Left lobe of liver (tissue), 2 donors: ENCODE data around the gene BICDL1. TPM values are rescaled to one million over a fixed set of nuclear protein-coding genes. Genes with fewer than 3 reads are reported as not detected.
"Not testable (repeated sequence)": the region's sequence is repeated elsewhere in the genome, so short reads cannot be mapped to it uniquely, and the experiment has no call there.

Experiments
- ATAC-seq: fragments of 200-7000 bp; cut with Tn5 transposase; one replicate; pipeline ENCODE4 v1.9.1; 2020; ENCODE audit warnings: mild to moderate bottlenecking, moderate library complexity
- DNase-seq: peaks from one replicate; pipeline ENCODE4 v3.0.0-alpha.2; 2020; ENCODE audit warnings: low spot score
- total RNA-seq: library from RNA; stranded (reverse); gene quantifications from one replicate; pipeline ENCODE4 v1.2.1, GENCODE V29; 2021
- donor health status: DM: no; HTN: no; CAD: no; lungs with moderate emphysema.
- donor health status: DM: no; HTN: yes; CAD: no.

BICDL1 gene
- total RNA-seq, 1 donor from 2014 or later = 9.4 TPM

DNA sequence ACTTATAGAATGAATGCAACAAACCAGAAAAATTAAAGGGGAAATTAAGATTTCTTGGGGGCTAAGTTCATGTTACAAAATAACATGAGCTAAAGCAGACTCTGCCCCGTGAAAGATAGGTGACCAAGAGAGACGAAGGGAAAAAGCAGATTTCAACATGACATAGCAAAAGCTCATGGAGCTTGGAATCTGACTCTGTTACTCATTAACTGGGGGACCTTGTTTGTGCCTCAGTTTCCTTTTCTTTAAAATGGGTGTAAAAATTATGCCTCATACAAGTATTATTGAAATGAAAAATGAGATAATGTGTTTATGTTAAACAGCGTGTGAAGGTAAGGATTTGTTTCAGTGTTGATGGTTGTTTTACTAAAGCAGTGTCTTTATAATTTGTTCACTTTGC, 11.5 kb downstream of the BICDL1 start:
- DNase-seq = no peak

DNA sequence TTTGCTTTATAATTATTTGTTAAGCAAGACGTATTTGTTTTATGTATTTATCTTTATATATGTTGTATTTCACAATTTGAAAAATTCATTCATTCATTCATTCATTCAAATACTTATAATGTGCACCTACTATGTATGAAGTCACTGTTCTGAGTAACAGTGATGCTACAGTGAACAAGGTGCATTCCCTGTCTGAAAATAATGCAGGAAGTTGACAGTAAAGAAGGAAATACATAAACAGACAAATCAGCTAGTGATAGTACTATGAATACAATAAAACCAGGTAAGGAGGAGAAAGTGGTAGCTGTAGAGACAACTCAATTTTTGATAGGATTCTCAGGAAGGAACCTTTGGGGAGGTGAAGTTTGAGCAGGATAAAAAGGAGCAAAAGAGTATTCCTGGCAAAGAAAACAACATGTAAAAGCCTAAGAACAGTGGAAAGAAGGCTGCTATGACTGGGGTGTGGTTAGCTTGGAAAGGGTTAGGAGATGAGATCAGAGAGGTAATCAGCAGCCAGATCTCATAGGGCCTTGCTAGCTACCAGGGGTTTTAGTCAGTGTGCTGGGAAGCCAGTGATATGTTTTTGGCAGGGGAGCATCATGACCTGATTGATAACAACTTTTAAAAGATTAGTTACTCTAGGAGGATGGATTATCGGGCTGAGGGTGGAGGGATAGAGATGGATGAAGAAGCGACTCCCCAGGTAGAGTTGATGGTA, 17.4 kb downstream of the BICDL1 start:
- DNase-seq (no peak), ATAC-seq (no peak)

More for the DNA sequence above, 11.5 kb downstream of the BICDL1 start:
- peak; percentile 78 for ATAC-seq

DNA sequence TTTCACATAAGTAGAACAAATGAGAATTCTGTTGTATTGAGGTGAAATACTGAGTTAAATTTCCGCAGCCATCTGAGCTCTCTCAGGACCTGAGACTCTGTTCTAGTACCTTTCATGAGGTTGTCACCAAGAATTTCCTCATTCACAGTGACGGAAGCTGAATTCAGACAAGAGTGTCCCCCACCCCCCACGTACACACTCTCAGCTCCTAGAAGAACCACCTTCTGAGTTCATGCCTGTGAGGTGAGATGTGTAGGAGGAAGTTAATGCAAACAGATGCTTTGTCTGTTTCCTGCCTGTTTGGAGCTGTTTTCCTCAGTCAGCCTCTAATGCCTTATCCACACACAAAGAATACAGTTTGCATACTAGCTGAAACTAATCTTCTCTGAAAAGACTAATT, 18.2 kb downstream of the BICDL1 start:
- DNase-seq (no peak), ATAC-seq (no peak)

DNA sequence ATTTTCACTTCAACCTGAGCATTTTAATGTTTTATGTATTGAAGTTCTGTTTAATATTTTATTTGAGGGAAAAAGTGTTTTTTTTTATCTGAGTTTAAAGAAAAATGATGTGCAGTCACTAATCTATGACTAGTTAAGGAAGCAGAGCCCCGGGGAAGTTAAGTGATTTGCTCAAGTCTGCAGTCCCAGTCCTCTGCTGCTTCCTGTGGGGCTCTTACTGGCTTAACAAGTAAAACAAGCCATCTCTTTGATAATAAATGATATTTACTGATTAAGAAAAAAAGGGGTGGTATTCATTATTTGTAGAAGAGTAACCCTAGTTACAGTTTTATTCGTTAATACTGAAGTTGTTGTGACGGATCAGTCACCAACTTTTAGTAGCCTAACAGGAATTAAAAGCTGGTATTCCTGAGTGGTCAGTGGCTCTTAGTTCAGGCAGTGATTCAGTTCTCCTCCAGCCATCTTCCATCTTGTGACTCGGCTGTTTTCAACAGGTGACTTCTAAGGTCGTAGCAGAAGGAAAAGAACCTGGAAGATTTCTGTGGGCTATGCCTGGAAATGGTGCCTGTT, 21.7 kb downstream of the BICDL1 start:
- no peak for DNase-seq

DNA sequence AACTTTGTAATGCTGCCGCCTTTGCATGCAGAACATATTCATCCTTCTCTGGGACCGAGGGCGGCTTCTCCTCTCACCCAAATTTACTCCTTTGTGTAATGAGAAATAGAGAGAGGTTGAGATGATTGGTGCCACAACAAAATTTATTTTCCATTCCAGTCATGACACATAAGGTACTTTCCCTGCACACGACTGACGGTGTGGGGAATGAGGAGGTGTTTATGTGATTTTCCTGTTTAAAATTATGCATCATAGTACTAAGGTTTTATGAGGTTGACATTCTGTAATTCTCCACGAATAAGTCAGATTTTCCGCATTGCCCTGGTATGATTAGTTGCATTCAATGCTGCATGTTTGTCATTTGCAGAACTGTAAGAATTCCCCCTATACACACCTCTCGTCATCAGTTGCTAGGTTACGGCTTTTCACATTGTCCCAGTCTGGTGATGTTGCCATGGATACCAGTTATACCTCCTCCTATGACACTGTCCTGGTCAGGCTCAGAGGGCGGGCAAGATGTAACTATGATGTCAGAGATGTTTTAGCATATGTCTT, 23.1 kb downstream of the BICDL1 start:
- no peak for DNase-seq
- no peak for ATAC-seq

More for the DNA sequence above, 21.7 kb downstream of the BICDL1 start:
- ATAC-seq = no peak

DNA sequence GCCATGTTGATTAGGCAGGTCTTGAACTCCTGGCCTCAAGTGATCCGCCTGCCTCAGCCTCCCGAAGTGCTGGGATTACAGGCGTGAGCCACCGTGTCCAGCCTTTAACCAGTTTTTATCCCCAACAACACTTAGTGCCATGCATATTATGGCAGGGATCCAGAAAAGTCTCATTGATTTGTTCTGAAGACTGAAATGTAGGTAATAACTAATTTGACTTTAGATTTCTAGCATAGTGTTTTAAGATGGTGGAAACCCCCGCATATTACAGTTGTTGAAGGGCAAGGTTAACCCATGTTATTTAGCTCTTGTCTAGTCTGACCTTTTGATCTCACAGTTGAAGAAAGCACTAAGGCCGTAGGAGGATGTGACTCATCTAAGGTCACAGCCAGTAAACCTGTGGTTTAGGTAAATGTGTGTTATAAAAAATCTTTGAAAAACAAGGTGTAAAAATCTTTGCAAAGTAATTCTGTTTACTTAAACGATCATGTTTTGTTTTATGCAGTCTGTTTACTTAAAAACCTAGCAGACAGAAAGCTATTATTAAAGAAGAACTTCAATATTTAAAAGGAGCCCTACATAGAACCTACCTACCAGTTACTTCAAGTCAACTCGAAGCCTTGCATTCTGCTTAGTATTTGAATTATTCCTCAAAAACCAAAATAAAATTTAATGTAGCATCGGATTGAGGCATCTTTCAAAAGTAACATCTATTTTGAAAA, 24.8 kb downstream of the BICDL1 start:
- DNase-seq = no peak
- no peak for ATAC-seq

DNA sequence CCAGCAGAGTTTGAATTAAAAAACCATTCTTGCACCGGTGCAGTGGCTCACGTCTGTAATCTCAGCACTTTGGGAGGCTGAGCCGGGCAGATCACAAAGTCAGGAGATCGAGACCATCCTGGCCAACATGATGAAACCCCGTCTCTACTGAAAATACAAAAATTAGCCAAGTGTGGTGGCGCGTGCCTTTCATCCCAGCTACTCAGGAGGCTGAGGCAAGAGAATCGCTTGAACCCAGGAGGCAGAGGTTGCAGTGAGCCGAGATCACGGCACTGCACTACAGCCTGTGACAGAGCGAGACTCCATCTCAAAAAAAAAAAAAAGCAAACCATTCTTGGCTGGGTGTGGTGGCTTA, 25.3 kb downstream of the BICDL1 start:
- DNase-seq, ATAC-seq: not testable (repeated sequence)

DNA sequence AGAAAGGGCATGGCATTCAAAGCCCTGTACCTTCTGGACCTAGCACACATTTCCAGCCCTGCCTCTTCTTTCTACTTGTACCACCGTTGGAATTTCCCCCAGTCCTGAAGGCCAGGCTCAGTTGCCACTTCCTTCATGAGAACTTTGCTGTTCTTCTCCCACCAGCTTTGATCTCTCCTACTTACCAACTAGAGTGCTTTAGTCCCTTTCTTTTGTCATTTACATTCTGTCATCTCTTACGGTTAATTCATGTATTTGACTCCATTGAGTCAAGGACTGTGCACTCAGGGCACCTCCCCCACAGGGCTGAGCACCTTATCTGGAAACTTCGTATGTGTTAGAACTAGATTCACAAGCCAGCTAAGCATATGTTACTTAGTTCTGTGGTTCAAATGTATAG, 26.3 kb downstream of the BICDL1 start:
- ATAC-seq (no peak), DNase-seq (no peak)

DNA sequence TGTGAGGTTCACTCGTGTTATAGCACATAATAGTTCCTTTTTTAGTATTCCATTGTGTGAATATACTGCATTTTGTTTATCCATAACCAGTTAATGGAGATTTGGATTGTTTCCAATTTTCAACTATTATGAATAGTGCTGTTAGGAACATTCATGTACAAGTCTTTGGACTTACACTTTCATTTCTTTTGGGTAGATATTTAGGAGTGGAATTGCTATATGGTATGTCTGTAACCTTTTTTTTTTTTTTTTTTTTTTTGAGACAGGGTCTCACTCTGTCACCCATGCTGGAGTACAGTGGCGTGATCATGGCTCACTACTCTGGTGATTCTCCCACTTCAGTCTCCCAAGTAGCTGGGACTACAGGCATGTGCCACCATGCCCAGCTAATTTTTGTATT, 27.2 kb downstream of the BICDL1 start:
- DNase-seq, ATAC-seq: not testable (repeated sequence)

DNA sequence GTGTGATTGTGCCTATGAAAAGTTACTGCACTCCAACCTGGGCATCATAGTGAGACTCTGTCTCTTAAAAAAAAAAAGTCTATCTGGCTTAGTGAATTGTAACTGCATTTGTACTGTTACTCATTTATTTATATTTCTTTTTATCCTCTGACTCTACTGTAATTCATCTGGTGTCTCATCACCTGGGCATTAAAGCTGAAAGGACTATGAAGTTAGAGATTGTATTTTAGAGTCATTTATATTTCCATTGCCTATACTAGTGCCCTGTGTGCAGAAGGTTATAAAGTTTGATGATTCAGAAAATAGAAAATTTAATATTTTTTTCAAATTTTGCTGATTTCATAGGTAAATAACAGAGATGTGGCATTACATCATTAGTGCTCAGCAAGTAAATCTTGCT, 30.2 kb downstream of the BICDL1 start:
- DNase-seq (no peak), ATAC-seq (no peak)

DNA sequence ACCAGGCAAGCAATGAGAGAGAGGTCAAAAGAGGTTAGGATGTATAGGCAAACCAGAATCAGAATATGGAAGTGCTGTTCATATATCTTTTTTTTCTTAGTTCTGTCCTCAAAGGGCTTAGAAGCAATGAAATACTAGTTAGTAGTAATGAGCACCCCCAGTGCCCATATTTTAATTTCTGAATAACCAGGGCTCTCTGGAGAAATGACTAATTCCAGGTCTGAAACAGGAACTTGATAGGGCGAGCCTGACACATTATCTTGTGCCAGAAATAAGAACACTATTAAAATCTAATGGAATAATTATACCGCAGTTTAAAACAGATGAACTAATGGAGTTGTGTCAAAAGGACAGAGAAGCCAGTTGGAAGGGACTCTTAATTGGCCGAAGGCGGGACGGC, 30.9 kb downstream of the BICDL1 start:
- no peak for ATAC-seq
- no peak for DNase-seq

DNA sequence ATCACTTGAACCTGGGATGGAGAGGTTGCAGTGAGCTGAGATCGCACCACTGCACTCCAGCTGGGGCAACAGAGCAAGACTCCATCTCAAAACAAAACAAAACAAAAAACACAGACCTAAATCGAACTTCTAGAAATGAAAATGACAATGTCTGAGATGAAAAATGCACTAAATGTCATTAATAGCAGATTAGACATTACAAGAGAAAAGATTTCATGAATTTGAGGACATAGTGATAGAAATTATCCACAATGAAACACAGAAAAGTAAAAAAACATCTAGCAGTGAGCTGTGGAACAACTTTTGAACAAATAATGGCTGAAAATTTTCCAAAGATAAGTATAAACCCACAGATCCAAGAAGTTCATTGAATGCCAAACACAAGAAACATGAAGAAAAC, 35.2 kb downstream of the BICDL1 start:
- DNase-seq = no peak
- ATAC-seq = no peak

DNA sequence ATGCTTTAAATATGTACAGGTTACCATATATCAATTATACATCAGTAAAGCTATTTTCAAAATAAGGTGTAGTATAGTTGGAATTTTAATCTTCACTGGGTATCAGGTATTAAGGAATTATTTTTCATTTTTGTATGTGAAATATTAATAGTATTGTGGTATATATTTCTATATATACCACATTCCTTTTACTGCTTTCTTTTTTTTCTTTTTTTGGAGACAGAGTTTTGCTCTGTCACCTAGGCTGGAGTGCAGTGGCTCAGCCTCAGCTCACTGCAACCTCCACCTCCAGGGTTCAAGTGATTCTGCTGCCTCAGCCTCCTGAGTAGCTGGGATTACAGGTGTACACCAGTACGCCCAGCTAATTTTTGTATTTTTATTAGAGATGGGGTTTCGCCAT, 36.6 kb downstream of the BICDL1 start:
- no peak for DNase-seq
- ATAC-seq = no peak

DNA sequence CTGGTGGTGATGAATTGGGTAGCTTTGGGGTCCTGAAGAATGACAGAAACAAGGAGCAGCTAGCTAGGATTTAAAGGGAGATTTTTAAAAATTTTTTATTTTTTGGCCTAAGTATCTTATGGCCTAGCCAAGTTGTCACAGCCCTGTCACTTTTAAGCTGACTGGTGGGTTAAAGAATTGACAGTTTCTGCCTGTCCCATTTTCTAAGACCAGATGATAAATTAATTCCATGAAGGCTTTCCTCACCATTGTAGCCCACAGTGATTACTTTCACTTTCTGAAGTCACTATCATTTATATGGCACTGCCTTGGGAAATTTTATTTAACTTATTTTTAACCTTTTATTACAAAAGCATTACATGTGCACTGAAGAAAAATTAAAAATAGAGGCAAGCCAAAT, 43.2 kb downstream of the BICDL1 start:
- ATAC-seq (no peak), DNase-seq (no peak)

DNA sequence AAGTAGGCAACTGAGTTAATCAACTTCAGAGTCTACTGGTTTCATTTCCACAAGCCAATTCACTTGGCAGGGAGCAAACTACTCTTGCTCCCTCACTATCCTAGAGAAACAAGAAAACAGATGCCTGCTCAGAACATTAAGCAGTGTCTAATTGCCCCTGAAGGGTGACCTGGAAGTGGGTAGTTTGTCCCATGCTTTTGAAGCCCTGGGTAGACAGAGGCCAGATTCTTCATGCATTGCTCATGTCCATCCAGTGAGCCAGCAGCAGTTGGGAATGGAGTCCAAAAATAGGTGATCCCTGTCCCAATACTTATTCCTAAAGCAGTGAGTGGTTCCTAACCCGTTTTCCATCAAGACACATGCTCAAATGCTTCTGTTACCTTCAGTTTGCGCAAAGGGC, 48.8 kb downstream of the BICDL1 start:
- ATAC-seq (peak; percentile 23), DNase-seq (no peak)

DNA sequence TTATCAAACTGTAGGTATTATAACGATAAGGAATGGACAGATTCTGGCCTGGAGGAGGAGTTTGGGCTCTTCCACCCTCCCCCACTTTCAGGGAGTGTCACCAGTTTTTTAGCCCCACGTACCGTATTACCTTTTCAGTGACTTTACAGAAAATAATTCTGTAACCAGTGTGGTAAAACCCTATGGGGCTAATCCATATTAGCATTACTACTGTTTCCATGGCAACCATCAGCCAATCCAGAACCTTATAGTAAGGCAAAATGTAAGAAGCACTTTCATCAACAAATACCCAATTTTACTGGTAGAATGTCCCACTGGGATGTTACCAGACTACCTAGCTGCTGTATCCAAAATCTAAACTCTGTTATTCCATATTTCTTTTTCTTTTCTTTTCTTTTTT, 50.7 kb downstream of the BICDL1 start:
- ATAC-seq (no peak), DNase-seq (no peak)

DNA sequence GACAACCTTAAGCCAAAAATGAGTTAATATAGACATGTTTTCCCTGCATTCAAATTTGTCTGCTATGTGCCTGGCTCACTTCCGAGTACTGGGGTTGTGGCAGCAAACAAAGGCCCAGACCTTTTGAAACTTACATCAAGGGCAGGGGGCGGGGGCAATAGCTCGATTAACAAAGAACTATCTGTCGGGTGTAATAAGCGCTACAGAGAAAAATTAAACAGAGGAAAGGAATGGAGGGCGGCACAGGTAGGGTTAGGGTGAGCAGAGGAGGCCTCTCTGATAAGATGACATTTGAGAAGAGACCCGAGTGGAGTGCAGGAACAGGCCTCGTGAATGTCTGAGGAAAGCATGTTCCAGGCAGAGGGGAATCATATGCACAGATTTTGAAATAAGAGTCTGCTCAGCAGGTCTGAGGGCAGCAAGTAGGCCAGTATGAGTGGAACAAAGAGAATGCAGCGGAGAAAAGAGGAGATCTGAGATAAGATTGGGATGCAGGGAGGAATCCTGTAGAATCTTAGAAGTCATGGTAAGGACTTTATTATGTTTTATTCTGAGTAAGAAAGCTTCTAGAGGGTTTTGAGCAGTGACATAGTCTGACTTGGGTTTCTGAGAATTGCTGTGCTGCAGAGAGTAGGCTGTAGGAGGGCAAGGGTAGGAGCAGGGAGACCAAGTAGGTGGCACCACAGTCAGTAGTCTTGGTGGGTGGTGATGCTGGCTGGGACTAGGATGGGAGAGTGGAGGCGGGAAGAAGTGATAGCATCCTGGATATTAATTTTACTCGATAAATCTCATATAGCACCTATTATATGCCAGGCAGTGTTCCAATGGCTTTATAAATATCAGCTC, 52.6 kb downstream of the BICDL1 start:
- ATAC-seq = peak; percentile 88
- peak; percentile 69 for DNase-seq

DNA sequence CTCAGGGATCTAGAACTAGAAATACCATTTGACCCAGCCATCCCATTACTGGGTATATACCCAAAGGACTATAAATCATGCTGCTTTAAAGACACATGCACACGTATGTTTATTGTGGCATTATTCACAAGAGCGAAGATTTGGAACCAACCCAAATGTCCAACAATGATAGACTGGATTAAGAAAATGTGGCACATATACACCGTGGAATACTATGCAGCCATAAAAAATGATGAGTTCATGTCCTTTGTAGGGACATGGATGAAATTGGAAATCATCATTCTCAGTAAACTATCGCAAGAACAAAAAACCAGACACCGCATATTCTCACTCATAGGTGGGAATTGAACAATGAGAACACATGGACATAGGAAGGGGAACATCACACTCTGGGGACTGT, 56.3 kb downstream of the BICDL1 start:
- not testable (repeated sequence) for ATAC-seq, DNase-seq

DNA sequence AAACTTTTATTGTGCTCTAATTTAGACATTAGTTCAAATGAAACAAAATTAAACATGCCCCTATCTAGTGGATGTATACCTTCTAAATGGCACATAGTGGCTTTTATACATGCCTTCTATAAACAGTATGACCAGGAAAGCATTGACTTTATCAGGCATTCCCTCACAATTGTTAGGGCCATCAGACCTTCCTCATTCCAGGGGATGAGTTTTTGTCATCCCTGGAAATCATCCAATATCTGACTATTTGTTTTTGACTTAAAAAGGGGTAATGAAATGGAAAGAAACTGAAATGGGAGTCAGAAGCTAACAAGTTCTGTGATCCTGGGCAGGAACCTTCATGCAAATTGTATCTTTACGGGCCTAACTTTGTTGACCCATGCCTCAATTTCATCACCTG, 58.0 kb downstream of the BICDL1 start:
- DNase-seq = no peak
- no peak for ATAC-seq

DNA sequence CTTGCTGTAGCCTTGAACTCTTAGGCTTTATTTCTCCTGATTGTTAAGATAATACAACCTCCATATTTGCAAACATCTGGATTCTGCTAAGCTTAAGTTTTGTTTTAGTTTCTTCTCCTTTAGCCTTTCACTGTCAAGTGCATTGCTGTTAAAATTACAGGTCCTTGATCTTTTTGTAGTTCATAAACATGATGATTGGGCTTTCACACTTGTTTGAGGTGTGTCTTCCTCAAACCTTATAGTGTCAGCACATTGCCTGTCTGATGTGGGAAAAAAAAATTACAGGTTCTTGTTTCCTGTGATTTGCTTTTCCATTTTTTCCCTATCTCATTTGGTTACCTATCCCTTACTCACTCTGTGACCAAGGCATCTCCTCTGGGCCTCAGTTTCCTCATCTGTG, 59.2 kb downstream of the BICDL1 start:
- no peak for DNase-seq
- no peak for ATAC-seq

DNA sequence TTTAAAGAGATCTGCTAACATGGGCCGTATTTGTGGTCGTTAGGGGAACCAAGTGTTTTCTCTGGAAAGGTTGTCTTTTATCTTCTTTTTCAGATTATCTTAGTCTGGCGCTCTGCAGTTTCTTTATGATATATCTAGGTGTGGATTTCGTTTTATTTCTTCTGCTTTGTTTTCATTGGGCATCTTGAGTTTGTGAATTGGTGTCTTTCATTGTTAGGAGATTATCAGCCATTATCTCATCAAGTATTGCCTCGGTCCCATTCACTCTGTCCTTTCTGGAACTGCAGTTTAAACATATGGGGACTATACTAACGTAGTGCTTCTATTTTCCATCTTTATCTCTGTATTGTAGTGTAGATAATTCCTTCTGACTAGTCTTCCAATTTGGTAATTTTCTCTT, 60.4 kb downstream of the BICDL1 start:
- DNase-seq (no peak), ATAC-seq (no peak)
